PFSK-1 (cell line): Measurements from ENCODE around the gene ARFGAP3.

ENCODE experiments used
- POLR2AphosphoS5 ChIP-seq: IDR thresholded peaks from 2 replicates; pipeline ENCODE4 v1.6.1; 2012; ENCODE audit warnings: low read depth, mild to moderate bottlenecking, control low read depth, low read length, moderate library complexity
- REST ChIP-seq, 2 experiments: IDR thresholded peaks; 2 replicates each; pipeline versions ENCODE4 v1.6.1 to v1.8.0; 2011 to 2012; ENCODE audit warnings: low read depth in 2 of 2, low read length in 2 of 2, control low read depth in 1 of 2, inconsistent platforms in 1 of 2, mild to moderate bottlenecking in 1 of 2, moderate library complexity in 1 of 2; ENCODE audit not compliant: insufficient read depth in 1 of 2

DNA sequence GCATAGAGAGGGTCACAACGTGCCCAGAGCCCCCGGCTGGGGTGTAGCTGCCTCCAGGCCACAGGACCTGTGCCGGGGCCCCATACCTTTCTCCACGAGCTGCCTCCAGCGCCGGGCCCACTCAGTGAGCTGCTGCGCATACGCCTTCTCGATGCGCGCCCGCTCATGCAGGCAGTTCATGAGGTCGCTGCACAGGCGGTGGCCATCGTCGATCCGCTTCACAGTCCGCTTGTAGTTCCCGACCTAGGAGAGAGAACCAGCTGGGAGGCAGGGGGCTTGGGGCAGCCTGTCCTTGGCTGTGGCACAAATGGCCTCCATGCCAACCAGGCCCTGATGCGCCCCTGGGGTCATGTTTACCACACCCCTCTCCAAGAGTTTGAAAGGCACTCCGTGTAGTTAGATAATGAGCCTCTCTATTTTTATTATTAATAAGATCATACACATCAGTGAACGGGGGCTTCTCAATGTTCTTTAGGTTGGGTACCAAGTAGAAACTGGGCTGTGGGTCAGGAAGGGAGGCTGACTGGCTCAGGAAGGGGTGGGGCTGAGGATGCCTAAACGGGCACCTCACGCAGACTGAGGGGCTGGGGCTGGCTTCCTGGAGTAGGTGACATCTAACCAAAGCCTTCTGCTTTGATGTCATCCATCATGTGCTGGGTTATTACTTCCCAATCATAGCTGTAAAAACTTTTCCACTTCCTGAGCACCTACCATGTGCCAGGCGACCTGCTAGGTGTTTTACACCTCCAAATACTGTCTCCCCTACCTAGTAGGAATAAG is 36.5 kb upstream of the ARFGAP3 start:
- TF ChIP-seq REST (IDR thresholded peaks at IDR 0.05; ENCODE audit: insufficient read depth in 1 of 2, low read depth in 2 of 2, low read length in 2 of 2), result no peak
- no peak for TF ChIP-seq POLR2AphosphoS5
